CD4-positive, alpha-beta memory T cell (primary cell): Measurements from ENCODE around the gene NMU. TPM values are rescaled to one million over a fixed set of nuclear protein-coding genes. Genes with fewer than 3 reads are reported as not detected.

Experiments used
- polyA plus RNA-seq, 2 donors: library from polyadenylated mRNA; unstranded; fragments of 300-500 nt; fragmentation: Illumina TruSeq; gene quantifications; one replicate each; pipeline ENCODE4 v1.2.3, GENCODE V29; 2021
- total RNA-seq, 2 experiments: library from RNA; stranded (reverse); gene quantifications; one replicate each; pipeline ENCODE4 v1.2.3, GENCODE V29; 2021

NMU gene
- total and polyA plus RNA-seq, 4 experiments from 2014 or later, result 0.49 to 6.7 TPM; not detected in 2

Other genes starting within 250 kb of the NMU start
- 10 to 100 TPM; 61.8 to 74.8 TPM for gene TMEM165, start 240.3 kb downstream of the NMU start, total RNA-seq
- gene TMEM165, start 240.3 kb downstream of the NMU start, polyA plus RNA-seq, result 10 to 100 TPM; 23.4 to 28.9 TPM
- 10 to 100 TPM; 15.2 to 15.4 TPM for gene CLOCK, start 89.4 kb downstream of the NMU start, total RNA-seq
- 1 to 10 TPM; 2.1 to 4.4 TPM for gene CLOCK, start 89.4 kb downstream of the NMU start, polyA plus RNA-seq
- not detected for gene PDCL2, start 44.1 kb downstream of the NMU start, total RNA-seq
- gene PDCL2, start 44.1 kb downstream of the NMU start, polyA plus RNA-seq, result not detected
- gene EXOC1L, start 183.5 kb upstream of the NMU start, total RNA-seq, result not detected
- not detected for gene EXOC1L, start 183.5 kb upstream of the NMU start, polyA plus RNA-seq
- gene EXOC1, start 217.3 kb upstream of the NMU start, total RNA-seq, result 10 to 100 TPM; 41.9 to 50.7 TPM
- 10 to 100 TPM in 1 of 2 donors, 1 to 10 TPM in 1; 9.4 to 20.9 TPM for gene EXOC1, start 217.3 kb upstream of the NMU start, polyA plus RNA-seq